NCI-H2227 treated with DMSO at 0.1 percent for 48 hours (cell line): Measurements from ENCODE around the gene MTA1.

Source experiments
- DNase-seq: peaks from one replicate; lab custom pipeline; 2025; lab: John Stamatoyannopoulos, UW

Gene MTA1

DNA sequence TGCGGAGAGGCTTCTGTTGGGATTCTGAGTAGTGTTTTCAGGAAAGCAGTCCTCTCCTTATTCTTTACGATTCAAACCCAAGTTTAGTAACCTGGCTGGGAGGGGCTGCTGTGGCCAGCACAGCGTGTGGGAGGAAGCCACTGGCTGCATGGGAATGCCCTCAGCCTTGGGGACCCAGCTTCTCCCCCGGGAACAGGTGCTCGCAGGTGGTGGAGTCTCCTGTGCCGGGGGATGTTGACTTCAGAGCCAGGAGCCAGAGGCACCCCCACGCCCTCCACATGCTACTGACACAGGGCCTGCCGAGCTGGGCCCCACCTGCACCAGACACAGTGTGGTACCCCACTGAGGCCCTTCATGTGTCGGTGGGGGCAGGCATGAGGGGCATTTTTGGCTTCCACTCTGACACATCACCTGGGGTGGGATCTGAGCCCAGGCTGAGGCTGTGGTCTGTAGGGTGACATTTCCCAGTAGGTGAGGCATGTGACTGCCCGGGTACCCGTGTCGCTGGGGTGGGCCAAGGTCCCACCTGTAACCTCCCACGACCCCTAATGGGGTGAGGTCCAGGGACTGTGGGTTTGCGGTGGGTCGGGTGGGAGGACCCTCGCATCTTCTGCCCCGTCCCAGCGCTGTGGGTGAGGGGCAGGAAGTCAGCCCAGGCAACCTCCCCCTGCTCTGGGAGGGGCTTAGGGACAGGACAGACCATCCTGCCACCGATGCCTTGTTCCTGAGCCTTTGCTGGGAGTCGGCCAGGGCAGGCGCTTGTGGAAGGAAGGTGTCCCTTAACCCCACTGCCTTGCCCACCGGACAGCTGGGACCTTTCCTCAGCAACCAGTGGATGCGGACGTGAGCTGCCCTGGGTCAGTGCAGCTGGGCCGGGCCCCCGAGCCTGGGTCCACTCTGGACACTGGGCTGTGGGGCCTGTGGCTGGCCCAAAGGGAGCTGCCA is 26.5 kb downstream of the MTA1 start:
- no peak for DNase-seq

DNA sequence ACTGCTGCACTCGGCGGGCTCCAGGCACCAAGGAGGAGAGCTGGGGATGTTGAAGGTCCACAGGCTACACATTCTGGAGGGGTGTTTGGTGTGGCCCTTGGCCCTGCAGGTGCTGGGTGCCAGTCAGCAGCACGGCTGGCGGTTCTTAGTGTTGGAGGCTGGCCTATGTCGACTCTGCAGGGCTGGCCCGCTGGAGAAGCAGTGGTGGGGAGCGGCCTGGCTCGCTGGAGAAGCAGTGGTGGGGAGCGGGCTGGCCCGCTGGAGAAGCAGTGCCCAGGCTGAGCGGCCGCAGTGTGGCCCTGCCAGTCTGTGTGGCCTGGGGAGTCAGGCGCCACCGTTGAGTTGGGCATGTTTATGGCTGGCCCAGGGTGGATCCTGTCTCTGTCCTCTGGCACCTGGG is 27.3 kb downstream of the MTA1 start:
- DNase-seq, result no peak

DNA sequence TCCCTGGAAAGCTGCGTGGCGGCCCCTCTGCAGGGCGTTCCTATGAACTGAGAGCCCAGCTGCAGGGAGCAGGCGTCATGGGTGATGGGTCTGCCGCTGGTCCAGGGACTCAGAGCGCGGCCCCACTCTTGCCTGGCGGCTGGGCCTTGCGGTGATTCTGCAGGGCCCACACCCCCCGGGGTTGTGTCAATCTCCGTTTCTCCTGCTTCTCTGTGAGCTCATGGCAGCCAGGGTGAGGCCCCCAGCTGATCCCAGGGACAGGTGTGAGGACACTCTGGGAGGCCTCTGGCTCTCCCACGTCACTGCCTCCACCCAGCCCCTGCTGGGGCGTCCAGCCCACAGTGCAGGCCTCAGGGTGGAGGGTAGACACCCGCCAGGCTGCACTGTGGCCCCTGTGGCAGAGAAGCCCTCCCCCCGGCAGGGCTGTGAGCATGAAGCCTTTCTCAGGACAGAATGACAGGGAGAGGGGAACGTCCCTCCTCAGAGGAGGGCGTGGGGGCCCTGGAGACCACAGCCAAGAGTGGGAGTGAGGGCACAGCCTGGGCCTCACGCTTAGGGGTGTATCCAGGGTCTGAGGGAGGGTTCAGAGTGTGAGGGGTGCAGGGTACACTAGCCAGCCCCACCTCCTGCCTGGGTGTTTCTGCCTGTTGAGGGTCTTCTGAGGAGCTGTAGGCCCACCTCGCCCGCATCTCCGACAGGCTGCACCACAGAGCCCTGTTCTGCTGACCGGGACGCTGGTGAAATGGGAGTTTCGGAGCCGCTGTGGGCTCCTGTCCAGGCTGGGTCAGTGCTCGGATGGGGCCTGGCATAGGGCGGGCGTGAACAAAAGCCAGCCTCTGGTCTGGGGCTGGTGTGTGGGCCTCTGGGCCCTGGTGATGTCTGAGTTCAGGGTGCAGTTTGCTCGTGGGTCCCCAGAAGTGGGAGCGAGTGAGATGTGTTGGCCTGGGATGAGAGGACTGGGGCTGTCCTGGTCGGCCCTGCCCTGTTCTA is 28.3 kb downstream of the MTA1 start:
- DNase-seq, result no peak

DNA sequence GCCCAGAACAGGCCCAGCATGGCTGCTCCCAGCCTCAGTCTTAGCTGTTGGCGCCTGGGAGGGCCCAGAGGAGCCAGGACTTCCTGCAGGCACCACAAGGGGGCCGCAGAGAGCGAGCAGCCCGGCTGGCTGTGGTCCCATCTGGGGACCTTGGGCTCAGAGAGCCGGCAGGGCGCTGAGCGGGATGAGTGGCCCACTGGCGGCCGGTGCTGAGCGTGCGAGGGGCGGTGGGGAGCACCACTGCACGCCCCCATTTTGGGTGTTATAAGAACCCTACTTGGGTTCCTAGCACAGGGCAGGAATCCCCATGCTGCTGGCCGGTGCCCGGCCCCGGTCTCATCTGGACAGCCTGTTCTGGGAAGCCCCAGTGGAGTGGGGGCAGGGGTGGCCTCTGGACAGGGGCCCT is 29.1 kb downstream of the MTA1 start:
- no peak for DNase-seq

DNA sequence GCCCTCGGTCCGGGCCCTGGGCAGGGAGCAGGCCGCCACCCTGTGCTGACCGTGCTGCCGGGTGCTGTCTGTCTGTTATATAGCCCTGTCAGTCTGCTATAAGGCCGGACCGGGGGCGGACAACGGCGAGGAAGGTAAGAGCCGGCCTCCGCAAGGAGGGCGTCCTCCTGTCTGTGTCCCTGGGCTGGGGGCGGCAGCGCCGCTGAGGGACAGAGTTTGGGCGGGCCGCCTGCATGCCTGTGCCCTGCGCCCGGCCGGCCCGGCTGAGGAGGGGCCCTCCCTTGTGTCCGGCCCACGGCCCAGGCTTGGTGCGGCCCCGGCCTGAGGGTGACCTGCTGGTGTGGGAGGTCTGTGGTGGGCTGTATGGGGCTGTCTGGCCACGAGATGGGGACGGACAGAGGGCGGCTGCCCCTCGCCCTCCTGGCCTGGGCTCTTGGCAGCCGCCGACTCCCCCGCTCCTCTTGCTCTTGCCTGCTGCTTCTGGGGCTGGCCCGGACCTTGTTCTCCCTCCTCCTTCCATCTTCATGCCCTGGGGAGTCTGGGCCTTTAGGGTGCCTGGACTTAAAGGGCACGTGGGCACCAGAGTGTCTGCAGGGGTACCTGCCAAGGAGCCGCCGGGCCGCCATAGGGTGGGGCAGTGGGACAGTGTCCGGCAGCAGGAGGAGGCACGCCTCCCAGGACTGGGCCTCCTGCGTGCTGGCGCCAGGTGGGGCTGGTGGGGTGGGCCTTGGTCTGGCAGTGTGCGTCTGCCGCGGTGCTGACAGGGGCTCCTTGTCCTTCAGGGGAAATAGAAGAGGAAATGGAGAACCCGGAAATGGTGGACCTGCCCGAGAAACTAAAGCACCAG is 29.9 kb downstream of the MTA1 start:
- no peak for DNase-seq

DNA sequence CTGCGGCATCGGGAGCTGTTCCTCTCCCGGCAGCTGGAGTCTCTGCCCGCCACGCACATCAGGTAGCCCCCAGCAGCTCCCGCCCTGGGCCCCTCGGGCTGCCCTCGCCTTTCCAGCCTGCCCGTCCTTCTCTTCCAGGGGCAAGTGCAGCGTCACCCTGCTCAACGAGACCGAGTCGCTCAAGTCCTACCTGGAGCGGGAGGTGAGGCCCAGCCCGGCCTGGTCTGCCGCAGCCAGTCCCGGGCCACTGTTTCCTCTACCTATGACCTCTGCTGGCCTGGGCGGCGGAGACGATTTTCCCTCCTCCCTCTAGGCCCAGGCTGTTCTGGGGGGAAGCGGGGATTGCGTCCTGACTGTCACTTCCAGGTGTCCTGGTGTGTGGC is 30.5 kb downstream of the MTA1 start:
- DNase-seq, result no peak

DNA sequence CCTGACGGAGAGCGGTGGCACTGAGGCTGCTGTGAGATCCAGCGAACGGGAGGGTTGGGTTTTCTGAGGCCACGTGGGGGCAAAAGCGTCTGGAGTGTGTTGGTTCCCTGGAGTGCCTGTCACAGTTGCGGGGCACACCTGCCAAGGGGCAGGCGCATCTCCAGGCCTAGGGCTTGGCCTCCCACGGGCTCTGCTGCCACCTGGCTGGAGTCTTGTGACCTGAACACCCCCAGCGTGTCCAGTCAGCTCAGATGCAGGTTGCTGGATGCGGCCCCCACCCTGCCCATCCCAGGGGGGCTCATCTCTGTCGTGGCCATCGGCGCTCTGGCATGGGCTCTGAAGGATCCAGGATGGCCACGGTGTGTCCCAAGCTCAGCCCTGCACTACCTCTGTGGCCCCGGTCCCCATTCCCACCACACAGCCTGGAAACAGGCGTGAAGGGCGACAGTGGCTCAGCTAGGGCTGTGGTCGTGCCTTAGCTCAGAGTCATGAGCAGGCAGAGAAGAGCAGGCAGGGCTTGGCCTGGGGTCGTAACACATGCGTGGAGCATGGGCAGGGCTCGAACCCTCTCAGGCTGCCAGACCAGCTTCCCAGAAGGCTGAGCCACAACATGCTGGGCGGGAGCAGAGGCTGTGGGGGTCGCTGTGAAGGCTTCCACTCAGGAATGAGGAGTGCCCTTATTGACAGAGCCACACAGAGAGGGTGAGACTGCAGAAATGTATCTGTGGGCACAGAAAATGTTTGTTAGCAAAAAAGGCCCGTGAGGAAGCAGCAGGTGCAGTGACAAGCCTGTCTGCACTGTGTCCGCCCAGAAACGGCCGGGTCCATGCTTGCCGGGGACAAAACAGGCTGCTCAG is 31.5 kb downstream of the MTA1 start:
- DNase-seq, result no peak

DNA sequence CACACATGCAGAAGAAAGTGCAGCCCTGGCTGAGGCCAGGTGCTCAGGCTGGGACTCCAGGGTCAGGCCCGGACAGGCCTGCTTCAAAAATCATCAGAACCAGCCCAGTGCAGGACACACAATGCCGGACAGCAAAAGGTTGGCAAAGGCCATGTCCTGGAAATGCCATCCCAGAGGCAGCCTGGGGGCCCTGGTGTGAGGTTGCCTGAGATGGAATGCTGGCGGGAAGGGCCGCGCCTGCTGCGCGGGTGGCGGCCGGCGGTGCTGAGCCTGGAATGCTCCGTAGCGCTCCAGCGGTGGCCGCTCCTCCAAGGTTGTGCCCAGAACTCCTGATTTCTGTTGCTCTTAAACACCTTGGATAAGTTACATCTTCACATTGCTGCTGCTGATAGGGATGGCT is 33.3 kb downstream of the MTA1 start:
- DNase-seq, result no peak

DNA sequence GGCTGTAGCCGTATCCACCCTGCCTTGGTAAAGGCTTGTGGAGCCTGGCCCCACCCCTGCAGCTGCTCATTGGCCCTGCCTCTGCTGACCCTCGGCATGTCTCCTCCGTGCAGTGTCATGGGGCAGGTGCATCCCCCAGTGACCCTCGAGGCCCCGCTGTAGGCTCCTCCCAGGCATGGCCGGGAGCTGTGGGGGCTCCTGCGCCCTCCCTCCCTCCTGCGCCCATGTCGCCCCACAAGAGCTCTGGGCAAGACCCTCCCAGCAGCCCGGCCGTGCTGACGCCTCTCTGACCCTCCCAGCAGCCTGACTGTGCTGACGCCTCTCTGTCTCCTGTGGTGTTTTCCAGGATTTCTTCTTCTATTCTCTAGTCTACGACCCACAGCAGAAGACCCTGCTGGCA is 34.2 kb downstream of the MTA1 start:
- no peak for DNase-seq

DNA sequence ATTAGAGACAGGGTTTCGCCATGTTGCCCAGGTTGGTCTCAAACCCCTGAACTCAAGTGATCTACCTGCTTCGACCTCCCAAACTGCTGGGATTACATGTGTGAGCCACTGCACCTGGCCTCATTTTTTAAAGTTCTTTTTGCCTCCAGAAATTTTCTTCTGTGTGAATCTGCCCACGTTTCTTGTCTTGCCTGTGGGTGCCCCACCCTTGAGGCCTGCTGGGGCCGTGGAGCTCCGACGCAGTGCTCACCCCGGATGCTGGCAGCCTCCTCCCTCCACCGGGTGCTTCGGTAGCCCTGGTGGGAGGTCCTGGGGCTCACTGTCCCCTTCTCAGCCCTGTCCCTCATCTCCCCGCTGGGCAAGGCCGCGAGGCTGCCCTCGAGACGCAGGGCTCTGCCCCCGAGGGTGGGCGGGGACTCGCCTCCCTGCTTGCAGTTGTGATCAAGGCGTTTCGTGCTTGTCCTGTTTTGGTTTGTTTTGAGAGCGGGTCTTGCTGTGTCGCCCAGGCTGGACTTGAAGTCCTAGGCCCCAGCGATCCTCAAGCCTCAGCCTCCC is 35.5 kb downstream of the MTA1 start:
- DNase-seq, result no peak

DNA sequence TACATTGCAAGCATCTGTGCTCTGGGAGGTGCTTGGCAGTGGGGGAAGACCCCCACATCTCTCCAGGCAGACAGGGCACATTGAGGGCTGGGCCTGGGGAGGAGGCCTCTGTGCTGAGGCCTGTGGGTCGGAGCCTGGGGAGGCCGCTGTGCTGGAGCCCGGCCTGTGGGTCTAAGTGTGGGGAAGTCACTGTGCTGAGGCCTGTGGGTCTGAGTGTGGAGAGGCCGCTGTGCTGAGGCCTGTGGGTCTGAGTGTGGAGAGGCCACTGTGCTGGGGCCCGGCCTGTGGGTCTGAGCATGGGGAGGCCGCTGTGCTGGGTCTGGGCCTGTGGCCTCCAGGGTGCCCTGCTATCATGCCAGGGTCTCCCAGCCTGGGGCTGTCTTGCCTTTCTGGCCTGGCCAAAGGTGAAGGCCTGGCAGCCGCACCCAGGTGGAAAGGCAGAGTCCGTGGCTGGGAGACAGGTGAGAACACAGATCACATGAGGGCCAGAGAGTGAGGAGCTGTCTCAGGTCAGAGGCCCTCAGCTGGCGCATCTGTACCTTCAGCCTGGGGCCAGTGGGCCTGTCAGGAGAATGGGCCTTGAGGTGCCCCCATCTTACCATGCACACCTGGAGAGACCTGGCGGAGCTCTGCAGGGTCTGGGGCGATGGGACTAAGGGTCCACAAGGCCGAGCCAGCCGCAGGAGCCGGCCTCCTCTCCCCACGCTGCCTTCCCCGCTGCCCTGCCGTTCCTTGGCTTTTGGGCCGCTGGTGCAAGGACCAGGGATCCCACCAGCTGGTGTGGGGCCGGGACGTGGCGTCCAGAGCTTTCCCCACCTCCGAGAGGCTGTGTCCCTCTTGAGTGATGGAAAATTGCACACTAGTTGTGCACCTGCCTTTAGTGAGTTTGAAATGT is 36.4 kb downstream of the MTA1 start:
- DNase-seq, result no peak

DNA sequence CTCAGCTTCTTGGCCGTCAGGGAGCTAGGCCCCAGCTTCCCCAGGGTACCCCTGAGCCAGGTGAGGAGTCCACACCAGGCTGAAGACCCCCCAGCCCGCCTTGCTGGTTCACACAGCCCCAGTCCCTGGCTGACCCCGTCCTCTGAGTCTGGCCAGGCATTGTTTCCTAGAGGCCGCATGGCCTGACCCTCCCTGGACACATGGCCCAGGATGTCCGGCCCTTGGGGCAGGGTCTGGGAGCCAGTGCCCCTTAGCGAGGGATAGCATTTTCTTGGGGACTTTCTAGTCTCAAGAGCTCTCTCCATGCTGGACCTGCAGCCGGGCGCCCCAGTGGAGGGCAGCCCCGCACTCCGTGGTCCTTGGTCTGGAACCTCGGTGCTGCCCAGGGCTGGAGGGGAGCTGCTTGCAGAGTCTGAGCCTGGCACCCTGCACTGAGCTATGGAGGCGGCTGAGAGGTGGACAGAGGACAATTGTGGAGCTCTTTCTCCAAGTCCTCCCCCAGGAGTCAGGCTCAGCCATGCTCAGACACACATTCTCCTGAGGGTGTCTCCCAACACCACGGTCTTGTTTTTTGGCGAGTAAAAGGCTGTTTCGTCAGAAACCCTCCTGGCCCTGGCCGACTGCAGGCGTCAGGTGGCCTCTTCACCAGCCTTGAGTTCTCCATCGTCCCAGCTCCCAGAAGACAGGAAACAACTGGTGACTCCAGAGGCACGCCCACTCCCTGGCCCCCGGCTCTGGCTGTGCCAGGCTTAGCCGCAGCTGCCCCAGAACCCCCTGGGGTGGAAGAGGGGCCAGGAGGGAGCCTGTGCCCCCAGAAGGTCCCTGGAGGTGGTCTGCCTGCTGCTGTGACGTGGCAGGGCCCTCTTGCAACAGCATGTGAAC is 37.4 kb downstream of the MTA1 start:
- DNase-seq, result no peak

DNA sequence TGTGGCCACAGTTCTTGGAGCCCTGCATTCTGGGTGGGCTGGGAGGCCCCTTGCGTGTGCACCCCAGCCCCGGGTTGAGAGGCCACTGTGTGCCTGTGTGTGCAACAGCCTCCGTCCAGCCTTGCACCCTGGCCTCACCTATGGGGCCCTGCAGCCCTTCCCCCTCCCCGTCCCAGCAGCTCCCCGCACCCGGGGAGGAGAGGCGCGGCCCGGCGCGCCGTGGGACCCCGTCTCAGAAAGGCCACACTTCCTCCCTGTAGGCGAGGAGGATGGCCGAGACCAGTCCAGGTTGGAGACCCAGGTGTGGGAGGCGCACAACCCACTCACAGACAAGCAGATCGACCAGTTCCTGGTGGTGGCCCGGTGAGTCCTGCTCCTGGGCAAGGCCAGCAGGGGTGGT is 38.4 kb downstream of the MTA1 start:
- no peak for DNase-seq

DNA sequence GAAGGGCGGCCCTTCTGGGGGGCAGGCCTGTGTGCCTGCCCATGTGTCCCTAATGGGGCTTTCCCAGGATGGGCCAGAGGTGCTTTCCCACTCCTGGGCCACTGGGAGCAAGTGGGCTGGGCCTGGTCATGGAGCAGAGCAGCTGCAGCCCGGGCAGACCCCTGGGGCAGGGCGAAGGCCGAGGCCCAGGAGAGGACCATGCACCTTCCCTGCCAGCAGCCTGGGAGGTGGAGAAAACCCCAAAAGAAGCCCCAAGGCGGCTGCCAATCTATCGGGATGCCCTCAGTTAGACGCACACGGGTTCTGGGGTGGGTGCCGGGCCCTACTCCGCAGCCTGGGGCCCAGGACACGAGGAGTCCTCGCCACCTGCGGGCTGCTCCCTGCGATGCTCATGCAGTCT is 38.9 kb downstream of the MTA1 start:
- DNase-seq, result no peak

DNA sequence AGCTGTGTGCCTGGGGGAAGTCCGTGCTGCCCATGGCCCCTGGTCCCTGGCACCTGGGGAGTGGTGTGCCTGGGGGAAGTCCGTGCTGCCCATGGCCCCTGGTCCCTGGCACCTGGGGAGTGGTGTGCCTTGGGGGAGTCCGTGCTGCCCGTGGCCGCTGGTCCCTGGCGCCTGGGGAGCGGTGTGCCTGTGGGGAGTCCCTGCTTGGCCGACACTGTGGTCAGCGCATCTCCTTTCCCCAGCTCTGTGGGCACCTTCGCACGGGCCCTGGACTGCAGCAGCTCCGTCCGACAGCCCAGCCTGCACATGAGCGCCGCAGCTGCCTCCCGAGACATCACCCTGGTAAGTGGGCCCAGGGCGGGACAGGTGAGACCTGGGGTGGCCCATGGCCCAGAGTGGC is 40.5 kb downstream of the MTA1 start:
- DNase-seq, result no peak

DNA sequence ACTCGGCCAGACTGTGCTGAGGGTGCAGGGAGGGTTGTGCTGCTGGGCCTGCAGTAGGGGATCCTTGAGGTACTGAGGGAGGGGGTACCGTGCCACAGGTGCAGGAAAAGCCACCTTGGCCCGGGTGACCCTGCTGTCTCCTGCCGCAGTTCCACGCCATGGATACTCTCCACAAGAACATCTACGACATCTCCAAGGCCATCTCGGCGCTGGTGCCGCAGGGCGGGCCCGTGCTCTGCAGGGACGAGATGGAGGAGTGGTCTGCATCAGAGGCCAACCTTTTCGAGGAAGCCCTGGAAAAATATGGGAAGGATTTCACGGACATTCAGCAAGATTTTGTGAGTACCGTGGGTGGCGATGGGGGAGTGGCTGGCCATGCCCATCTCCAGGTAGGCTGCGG is 41.0 kb downstream of the MTA1 start:
- DNase-seq, result no peak

DNA sequence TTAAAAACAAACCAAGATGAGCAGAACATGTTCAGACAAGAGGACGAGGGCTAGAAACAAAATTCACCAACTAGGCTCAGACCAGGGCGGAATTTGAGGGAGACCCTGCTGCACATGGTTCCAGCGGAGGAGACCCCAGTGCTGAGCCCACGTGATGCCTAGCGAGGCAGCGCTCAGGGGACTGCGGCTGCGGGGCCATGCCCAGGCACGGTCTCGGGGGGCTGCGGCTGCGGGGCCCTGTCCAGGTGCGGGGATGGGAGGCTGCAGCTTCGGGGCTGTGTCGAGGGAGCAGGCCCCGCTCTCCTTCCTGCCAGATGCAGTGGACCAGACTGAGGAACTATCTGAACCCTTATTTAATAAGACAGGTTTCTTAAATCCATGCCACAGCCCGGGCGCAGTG is 42.3 kb downstream of the MTA1 start:
- no peak for DNase-seq

DNA sequence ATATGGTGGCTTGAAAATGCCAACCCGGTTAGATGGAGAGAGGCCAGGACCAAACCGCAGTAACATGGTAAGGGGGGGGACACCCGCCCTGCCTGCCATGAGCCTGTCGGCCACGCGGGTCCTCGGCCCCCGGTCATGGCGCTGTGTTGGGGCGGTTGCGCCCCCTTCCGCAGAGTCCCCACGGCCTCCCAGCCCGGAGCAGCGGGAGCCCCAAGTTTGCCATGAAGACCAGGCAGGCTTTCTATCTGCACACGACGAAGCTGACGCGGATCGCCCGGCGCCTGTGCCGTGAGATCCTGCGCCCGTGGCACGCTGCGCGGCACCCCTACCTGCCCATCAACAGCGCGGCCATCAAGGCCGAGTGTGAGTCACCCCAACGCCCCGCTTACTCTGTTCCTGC is 44.9 kb downstream of the MTA1 start:
- no peak for DNase-seq
